Endodermal cell (in vitro differentiated cells): ENCODE results near the gene ADAM19. TPM values are rescaled to one million over a fixed set of nuclear protein-coding genes. Genes with fewer than 3 reads are reported as not detected.

Experiments used
- DNase-seq: peaks from one replicate; pipeline ENCODE4 v3.0.0-alpha.2; 2017
- H3K27ac ChIP-seq: 2 replicates; pipeline ENCODE4 v1.5.1; 2013; ENCODE audit warnings: mild to moderate bottlenecking, low read depth, low read length, moderate library complexity
- H3K27me3 ChIP-seq: 2 replicates; pipeline ENCODE4 v1.6.1; 2013; ENCODE audit warnings: mild to moderate bottlenecking, low read length, moderate library complexity; ENCODE audit not compliant: insufficient read depth, control insufficient read depth, poor library complexity, severe bottlenecking
- H3K36me3 ChIP-seq: 2 replicates; pipeline ENCODE4 v1.7.0; 2013; ENCODE audit warnings: mild to moderate bottlenecking, low read length, moderate library complexity; ENCODE audit not compliant: control insufficient read depth, insufficient read depth
- H3K4me1 ChIP-seq: one replicate; pipeline ENCODE4 v1.7.0; 2013; ENCODE audit warnings: low read length; ENCODE audit not compliant: control insufficient read depth, insufficient read depth
- H3K4me3 ChIP-seq: 2 replicates; pipeline ENCODE4 v1.5.1; 2013; ENCODE audit warnings: mild to moderate bottlenecking, low read length, moderate library complexity
- H3K9ac ChIP-seq: 2 replicates; pipeline ENCODE4 v1.6.1; 2013; ENCODE audit warnings: mild to moderate bottlenecking, low read length, moderate library complexity; ENCODE audit not compliant: poor library complexity, severe bottlenecking; ENCODE audit errors: extremely low read depth
- H3K9me3 ChIP-seq: 2 replicates; pipeline ENCODE4 v1.6.1; 2013; ENCODE audit warnings: mild to moderate bottlenecking, low read length, moderate library complexity; ENCODE audit not compliant: control insufficient read depth
- H3K27ac Mint-ChIP-seq: 2 replicates; pipeline ENCODE4 v1.8.0; 2020; ENCODE audit warnings: mixed read lengths
- H3K27me3 Mint-ChIP-seq: 2 replicates; pipeline ENCODE4 v1.8.0; 2021; ENCODE audit warnings: mild to moderate bottlenecking, mixed read lengths; ENCODE audit not compliant: insufficient read depth
- H3K36me3 Mint-ChIP-seq: 2 replicates; pipeline ENCODE4 v1.8.0; 2020; ENCODE audit warnings: low read depth, mixed read lengths
- H3K4me1 Mint-ChIP-seq: 2 replicates; pipeline ENCODE4 v1.8.0; 2020; ENCODE audit warnings: mixed read lengths
- H3K4me3 Mint-ChIP-seq: 2 replicates; pipeline ENCODE4 v1.8.0; 2020; ENCODE audit warnings: mild to moderate bottlenecking, moderate library complexity, mixed read lengths
- H3K9me3 Mint-ChIP-seq: 2 replicates; pipeline ENCODE4 v1.8.0; 2020; ENCODE audit warnings: mild to moderate bottlenecking, mixed read lengths
- WGBS, 2 experiments: methylation state at CpG; one replicate each; pipeline versions ENCODE4 v1.1.5 to v1.1.7; 2013; ENCODE audit warnings: missing lambda C conversion rate in 2 of 2, mixed read lengths in 1 of 2; ENCODE audit not compliant: insufficient coverage in 1 of 2, insufficient read length in 1 of 2; 5-methylcytosine and 5-hydroxymethylcytosine counted together
- total RNA-seq, 2 donors: library from RNA; stranded (reverse); fragmentation: NEBNext Ultra II Directional in 1 of 2; extraction: Animal tissue kit (Norgen Biotek cat#: 25700) in 1 of 2; gene quantifications; 2 replicates in 1 of 2; 3 replicates in 1 of 2; pipeline ENCODE4 v1.2.1, GENCODE V29; 2021
- TF ChIP-seq, protein P1 (sequence below): fragments of 200-600 bp; sonication (generic); conservative IDR thresholded peaks from 2 replicates; pipeline ENCODE4 v1.5.0; 2021; ENCODE audit warnings: antibody characterized with exemption, mild to moderate bottlenecking

Gene ADAM19
- total RNA-seq, 2 donors from 2014 or later, result 96.1 to 119 TPM

GRCh38 chr5:157449011-157449723 is 126.4 kb downstream of the ADAM19 start:
- no peak overlapping the region for H3K4me3 ChIP-seq
- TF ChIP-seq, protein P1, sequence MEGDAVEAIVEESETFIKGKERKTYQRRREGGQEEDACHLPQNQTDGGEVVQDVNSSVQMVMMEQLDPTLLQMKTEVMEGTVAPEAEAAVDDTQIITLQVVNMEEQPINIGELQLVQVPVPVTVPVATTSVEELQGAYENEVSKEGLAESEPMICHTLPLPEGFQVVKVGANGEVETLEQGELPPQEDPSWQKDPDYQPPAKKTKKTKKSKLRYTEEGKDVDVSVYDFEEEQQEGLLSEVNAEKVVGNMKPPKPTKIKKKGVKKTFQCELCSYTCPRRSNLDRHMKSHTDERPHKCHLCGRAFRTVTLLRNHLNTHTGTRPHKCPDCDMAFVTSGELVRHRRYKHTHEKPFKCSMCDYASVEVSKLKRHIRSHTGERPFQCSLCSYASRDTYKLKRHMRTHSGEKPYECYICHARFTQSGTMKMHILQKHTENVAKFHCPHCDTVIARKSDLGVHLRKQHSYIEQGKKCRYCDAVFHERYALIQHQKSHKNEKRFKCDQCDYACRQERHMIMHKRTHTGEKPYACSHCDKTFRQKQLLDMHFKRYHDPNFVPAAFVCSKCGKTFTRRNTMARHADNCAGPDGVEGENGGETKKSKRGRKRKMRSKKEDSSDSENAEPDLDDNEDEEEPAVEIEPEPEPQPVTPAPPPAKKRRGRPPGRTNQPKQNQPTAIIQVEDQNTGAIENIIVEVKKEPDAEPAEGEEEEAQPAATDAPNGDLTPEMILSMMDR, result no peak
- H3K9ac ChIP-seq, result no peak overlapping the region
- H3K9me3 ChIP-seq, result no peaks in the 10 kb centered on the region
- no peak overlapping the region for H3K27ac Mint-ChIP-seq
- peaks cover 3% of the 10 kb centered on the region for H3K27me3 Mint-ChIP-seq
- no peak overlapping the region for H3K4me3 Mint-ChIP-seq
- H3K4me1 ChIP-seq, result no peaks in the 10 kb centered on the region
- 80 to 90% methylated on average over 3 to 6 of the region's 6 CpGs for WGBS, 2 experiments
- no peaks in the 10 kb centered on the region for H3K27me3 ChIP-seq
- H3K9me3 Mint-ChIP-seq, result no peaks in the 10 kb centered on the region
- H3K36me3 ChIP-seq, result no peaks in the 10 kb centered on the region
- DNase-seq, result no peak
- no peak overlapping the region for H3K27ac ChIP-seq
- H3K36me3 Mint-ChIP-seq, result no peaks in the 10 kb centered on the region
- H3K4me1 Mint-ChIP-seq, result no peaks in the 10 kb centered on the region

GRCh38 chr5:157447201-157447637 is 128.4 kb downstream of the ADAM19 start:
- no peak overlapping the region for H3K27ac ChIP-seq
- TF ChIP-seq, protein P1, result no peak
- H3K4me3 Mint-ChIP-seq, result no peak overlapping the region
- H3K4me1 Mint-ChIP-seq, result no peaks in the 10 kb centered on the region
- 82 to 88% methylated on average over 6 to 13 of the region's 13 CpGs for WGBS, 2 experiments
- H3K27me3 Mint-ChIP-seq, result no peaks in the 10 kb centered on the region
- no peak overlapping the region for H3K27ac Mint-ChIP-seq
- H3K4me1 ChIP-seq, result no peaks in the 10 kb centered on the region
- DNase-seq, result no peak
- H3K36me3 Mint-ChIP-seq, result no peaks in the 10 kb centered on the region
- no peak overlapping the region for H3K9ac ChIP-seq
- H3K27me3 ChIP-seq, result no peaks in the 10 kb centered on the region
- no peaks in the 10 kb centered on the region for H3K36me3 ChIP-seq
- no peaks in the 10 kb centered on the region for H3K9me3 ChIP-seq
- no peak overlapping the region for H3K4me3 ChIP-seq
- no peaks in the 10 kb centered on the region for H3K9me3 Mint-ChIP-seq

DNA sequence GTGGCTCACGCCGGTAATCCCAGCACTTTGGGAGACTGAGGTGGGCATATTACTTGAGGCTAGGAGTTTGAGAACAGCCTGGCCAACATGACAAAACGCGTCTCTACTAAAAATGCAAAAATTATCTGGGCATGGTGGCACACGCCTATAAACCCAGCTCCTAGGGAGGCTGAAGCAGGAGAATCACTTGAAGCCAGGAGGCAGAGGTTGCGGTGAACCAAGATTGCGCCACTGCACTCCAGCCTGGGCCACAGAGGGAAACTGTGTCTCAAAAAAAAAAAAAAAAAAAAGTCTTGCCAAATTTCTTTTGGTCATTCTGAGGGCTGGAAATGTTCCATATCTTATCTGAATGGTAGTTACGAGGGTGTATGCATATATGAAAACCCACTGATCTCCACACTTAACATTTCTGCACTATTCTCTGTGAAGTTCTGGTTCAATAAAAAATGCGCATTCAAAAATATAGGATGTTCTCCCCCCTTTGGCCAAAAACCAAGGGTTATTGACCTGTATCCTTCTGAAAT is 129.1 kb downstream of the ADAM19 start:
- Histone ChIP-seq H3K4me3 (no peak overlapping the region), H3K4me1 (no peaks in the 10 kb centered on the region), H3K36me3 (no peaks in the 10 kb centered on the region), H3K9me3 (no peaks in the 10 kb centered on the region), H3K9ac (no peak overlapping the region), H3K27ac (no peak overlapping the region), H3K27me3 (no peaks in the 10 kb centered on the region)
- no peak overlapping the region for H3K4me3 Mint-ChIP-seq
- no peaks in the 10 kb centered on the region for H3K4me1 Mint-ChIP-seq
- H3K27me3 Mint-ChIP-seq, result no peaks in the 10 kb centered on the region
- no peak for DNase-seq
- no peaks in the 10 kb centered on the region for H3K36me3 Mint-ChIP-seq
- 88 to 94% methylated on average over 7 to 8 of the region's 9 CpGs for WGBS, 2 experiments
- TF ChIP-seq, protein P1, result no peak
- H3K27ac Mint-ChIP-seq, result no peak overlapping the region
- H3K9me3 Mint-ChIP-seq, result no peaks in the 10 kb centered on the region
